ENCODE measurements around the gene CTRL. TPM values are rescaled to one million over a fixed set of nuclear protein-coding genes. Genes with fewer than 3 reads are reported as not detected.
A peak's percentile ranks its signal among the peaks of the same experiment; 100 is the strongest.

The CTRL gene
- total RNA-seq, 1 donor from 2014 or later = 0.96 TPM

- Histone ChIP-seq H3K9me3 (no peaks in the 10 kb centered on the region), H3K27me3 (no peaks in the 10 kb centered on the region), H3K4me3 (no peak overlapping the region), H3K27ac (no peak overlapping the region), H3K4me1 (peaks cover 9% of the 10 kb centered on the region), H3K36me3 (peaks cover 10% of the 10 kb centered on the region)
- DNase-seq (no peak), ATAC-seq (no peak)
- TF ChIP-seq, protein P1, sequence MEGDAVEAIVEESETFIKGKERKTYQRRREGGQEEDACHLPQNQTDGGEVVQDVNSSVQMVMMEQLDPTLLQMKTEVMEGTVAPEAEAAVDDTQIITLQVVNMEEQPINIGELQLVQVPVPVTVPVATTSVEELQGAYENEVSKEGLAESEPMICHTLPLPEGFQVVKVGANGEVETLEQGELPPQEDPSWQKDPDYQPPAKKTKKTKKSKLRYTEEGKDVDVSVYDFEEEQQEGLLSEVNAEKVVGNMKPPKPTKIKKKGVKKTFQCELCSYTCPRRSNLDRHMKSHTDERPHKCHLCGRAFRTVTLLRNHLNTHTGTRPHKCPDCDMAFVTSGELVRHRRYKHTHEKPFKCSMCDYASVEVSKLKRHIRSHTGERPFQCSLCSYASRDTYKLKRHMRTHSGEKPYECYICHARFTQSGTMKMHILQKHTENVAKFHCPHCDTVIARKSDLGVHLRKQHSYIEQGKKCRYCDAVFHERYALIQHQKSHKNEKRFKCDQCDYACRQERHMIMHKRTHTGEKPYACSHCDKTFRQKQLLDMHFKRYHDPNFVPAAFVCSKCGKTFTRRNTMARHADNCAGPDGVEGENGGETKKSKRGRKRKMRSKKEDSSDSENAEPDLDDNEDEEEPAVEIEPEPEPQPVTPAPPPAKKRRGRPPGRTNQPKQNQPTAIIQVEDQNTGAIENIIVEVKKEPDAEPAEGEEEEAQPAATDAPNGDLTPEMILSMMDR (IDR thresholded peaks at IDR 0.05) = no peak
- intact Hi-C loops (cut with DNase I) = loop anchor here (10.0 kb wide), 1 partner anchor 156 kb away; no protein-coding TSS in a partner anchor
Observed at GRCh38 chr16:67888331-67888730, 43.3 kb downstream of the CTRL start.

- ATAC-seq (peak; percentile 40), DNase-seq (peak; percentile 68)
- Histone ChIP-seq H3K27me3 (no peaks in the 10 kb centered on the region), H3K36me3 (peaks cover 29% of the 10 kb centered on the region), H3K4me1 (peaks cover 4% of the 10 kb centered on the region), H3K9me3 (no peaks in the 10 kb centered on the region), H3K27ac (no peak overlapping the region), H3K4me3 (no peak overlapping the region)
- intact Hi-C loops (cut with DNase I) = loop anchor here (10.0 kb wide), 1 partner anchor 158 kb away; no protein-coding TSS in a partner anchor
- TF ChIP-seq, protein P1 (IDR thresholded peaks at IDR 0.05) = no peak
Observed at GRCh38 chr16:67886387-67886786, 45.3 kb downstream of the CTRL start.

- H3K4me1 ChIP-seq = peaks cover 4% of the 10 kb centered on the region
- intact Hi-C loops (cut with DNase I) = loop anchor here (10.0 kb wide), 1 partner anchor 159 kb away; no protein-coding TSS in a partner anchor
- H3K27me3 ChIP-seq = no peaks in the 10 kb centered on the region
- no peak overlapping the region for H3K27ac ChIP-seq
- no peaks in the 10 kb centered on the region for H3K9me3 ChIP-seq
- no peak overlapping the region for H3K4me3 ChIP-seq
- peaks cover 33% of the 10 kb centered on the region for H3K36me3 ChIP-seq
- TF ChIP-seq, protein P1 (IDR thresholded peaks at IDR 0.05) = no peak
- ATAC-seq (no peak), DNase-seq (no peak)
Observed at GRCh38 chr16:67885976-67886375, 45.7 kb downstream of the CTRL start.

GRCh38 chr16:67885545-67885944 lies 46.1 kb downstream of the CTRL start:
- no peak for DNase-seq
- Histone ChIP-seq H3K27me3 (no peaks in the 10 kb centered on the region), H3K9me3 (no peaks in the 10 kb centered on the region), H3K4me3 (no peak overlapping the region), H3K4me1 (peaks cover 4% of the 10 kb centered on the region), H3K36me3 (peaks cover 37% of the 10 kb centered on the region), H3K27ac (no peak overlapping the region)
- TF ChIP-seq, protein P1 (IDR thresholded peaks at IDR 0.05) = no peak
- intact Hi-C loops (cut with DNase I) = loop anchor here (10.0 kb wide), 1 partner anchor 159 kb away; no protein-coding TSS in a partner anchor
- no peak for ATAC-seq

GRCh38 chr16:67884684-67885083 lies 47.0 kb downstream of the CTRL start, which contains the start of gene NRN1L:
NRN1L (plus strand) TSS chr16:67884885; CDS start chr16:67884904, 19 bp downstream.
- DNase-seq = peak; percentile 91
- Histone ChIP-seq H3K4me1 (peaks cover 4% of the 10 kb centered on the region), H3K36me3 (peaks cover 46% of the 10 kb centered on the region), H3K9me3 (no peaks in the 10 kb centered on the region), H3K27me3 (no peaks in the 10 kb centered on the region), H3K4me3 (no peak within 1 kb of the TSS), H3K27ac (peak within 1 kb of the TSS; percentile 24)
- ATAC-seq = peak; percentile 84
- intact Hi-C loops (cut with DNase I) = loop anchor here (10.0 kb wide), 1 partner anchor 160 kb away; no protein-coding TSS in a partner anchor
- TF ChIP-seq, protein P1 (IDR thresholded peaks at IDR 0.05) = no peak
